Stimulated activated naive B cell treated with anti-CD40 and anti-IgM and Interleukin-4, amounts not matched to agents 10 μg/mL and 1 μg/mL and 100 μg/mL, for 72 hours (primary cell): ENCODE data around the gene POU6F2.
A peak's percentile ranks its signal among the peaks of the same experiment; 100 is the strongest.

Experiments used
- ATAC-seq, 2 donors: fragments of 150-1000 bp; cut with Tn5 transposase; replicated peaks; 2 replicates each; pipeline ENCODE4 v1.10.0; 2021; ENCODE audit warnings: moderate library complexity in 1 of 2
- DNase-seq: peaks from one replicate; pipeline ENCODE4 v3.0.0; 2021
- H3K27ac Mint-ChIP-seq: one replicate; pipeline ENCODE4 v1.8.0; 2022; ENCODE audit warnings: mild to moderate bottlenecking, mixed read lengths
- H3K27me3 Mint-ChIP-seq, 2 donors: one replicate each; pipeline ENCODE4 v1.8.0; 2022; ENCODE audit warnings: mixed read lengths in 2 of 2
- H3K36me3 Mint-ChIP-seq, 2 donors: one replicate each; pipeline ENCODE4 v1.8.0; 2022; ENCODE audit warnings: mixed read lengths in 2 of 2, mild to moderate bottlenecking in 1 of 2
- H3K4me1 Mint-ChIP-seq, 2 donors: one replicate each; pipeline ENCODE4 v1.8.0; 2022; ENCODE audit warnings: mixed read lengths in 2 of 2, mild to moderate bottlenecking in 1 of 2
- H3K4me3 Mint-ChIP-seq, 2 donors: one replicate each; pipeline ENCODE4 v1.8.0; 2022; ENCODE audit warnings: mild to moderate bottlenecking in 2 of 2, mixed read lengths in 2 of 2, moderate library complexity in 1 of 2
- H3K9me3 Mint-ChIP-seq, 2 donors: one replicate each; pipeline ENCODE4 v1.8.0; 2022; ENCODE audit warnings: mixed read lengths in 2 of 2, mild to moderate bottlenecking in 1 of 2

POU6F2 gene

DNA sequence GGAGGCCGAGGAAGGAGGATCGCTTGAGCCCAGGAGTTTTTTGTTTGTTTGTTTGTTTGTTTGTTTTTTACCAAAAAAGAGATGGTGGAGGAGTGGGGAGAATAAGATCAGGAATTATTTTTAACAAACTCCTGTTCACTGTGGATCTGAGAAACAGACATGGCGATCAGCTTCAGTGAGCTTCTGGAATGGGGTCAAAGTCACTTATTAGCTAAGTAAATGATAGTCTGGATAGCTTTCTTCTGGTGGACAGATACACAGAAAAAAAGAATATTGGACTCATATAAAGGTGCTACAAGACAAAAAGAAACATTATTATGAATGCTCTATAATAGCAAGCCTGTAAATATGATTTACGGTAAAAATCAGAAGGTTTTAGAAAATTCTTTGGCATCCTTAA, 85.1 kb downstream of the POU6F2 start:
- DNase-seq = no peak
- Mint-ChIP-seq H3K4me1 (no peaks in the 10 kb centered on the region), H3K9me3 (no peaks in the 10 kb centered on the region), H3K27ac (no peak overlapping the region), H3K27me3 (peaks cover 0 to 8% of the 10 kb centered on the region in 2 donors), H3K36me3 (no peaks in the 10 kb centered on the region), H3K4me3 (no peak overlapping the region)
- no peak for ATAC-seq

DNA sequence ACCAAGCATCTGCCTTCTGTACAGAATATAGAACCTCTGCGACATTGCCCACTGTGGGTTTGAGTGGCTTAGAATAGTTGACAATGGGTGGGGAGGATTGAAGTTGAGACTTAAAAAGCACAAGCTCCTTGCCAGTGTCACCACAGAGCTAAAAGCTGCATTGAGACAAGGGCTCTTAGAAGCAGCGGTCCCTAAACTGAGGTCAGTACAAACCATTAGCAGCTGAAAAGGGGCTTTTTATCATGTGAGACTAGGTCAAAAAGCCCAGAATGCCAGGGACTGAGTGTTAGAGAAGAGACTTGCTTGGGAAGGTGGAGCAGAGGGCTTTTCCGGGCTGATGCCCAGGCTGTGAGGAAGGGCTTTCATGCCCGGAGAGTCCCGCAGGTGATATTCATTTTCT, 91.3 kb downstream of the POU6F2 start:
- H3K4me1 Mint-ChIP-seq = peaks cover 13 to 14% of the 10 kb centered on the region in 2 donors
- no peaks in the 10 kb centered on the region for H3K36me3 Mint-ChIP-seq
- no peak overlapping the region for H3K27ac Mint-ChIP-seq
- H3K4me3 Mint-ChIP-seq = no peak overlapping the region
- no peak for DNase-seq
- H3K27me3 Mint-ChIP-seq = no peaks in the 10 kb centered on the region
- no peak for ATAC-seq
- no peaks in the 10 kb centered on the region for H3K9me3 Mint-ChIP-seq

DNA sequence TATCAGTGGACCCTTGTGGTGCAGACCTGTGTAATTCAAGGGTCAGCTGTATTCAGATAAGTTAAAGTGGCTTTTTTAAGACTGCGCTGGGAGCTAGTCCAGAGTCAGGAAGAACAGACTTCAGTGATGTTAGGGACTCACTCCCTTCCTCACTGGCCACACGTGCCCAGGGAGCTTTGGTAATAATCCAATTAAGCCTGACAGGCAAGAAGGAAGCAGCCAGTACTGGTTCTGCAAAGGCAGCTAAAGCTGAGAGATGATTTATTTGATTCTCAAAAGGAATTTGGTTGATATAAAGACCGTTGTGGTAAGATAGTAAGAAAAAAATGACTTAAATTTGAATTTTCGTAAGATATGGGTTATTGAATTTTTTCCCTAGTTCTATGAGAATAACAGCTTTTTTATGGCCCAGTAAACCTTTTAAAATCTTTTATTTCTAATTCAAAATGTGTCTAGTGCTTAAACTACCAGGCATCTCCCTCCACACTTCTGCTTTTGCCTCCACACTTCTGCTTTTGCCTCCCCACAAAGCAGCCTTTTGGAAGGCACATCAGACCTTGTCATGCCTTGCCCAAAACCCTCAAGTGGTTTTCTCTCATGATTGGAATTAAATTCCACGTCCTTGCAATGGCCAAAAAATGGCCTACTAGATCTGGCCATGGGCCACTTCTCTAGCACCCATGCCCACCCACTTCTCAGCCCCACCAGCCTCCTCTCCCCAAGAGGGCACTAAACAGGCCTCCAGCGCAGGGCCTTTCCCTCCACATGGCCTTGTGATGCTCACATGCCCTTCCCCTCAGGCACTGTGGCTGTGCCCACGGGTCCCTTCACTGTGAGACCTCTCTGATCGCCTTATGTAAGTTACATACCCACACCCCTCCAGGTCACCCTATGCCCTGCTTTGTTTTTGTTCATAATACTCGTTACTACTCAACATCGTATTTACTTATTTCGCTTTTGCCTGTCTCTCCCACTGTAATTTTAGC, 92.5 kb downstream of the POU6F2 start:
- Mint-ChIP-seq H3K4me1 (peaks cover 13 to 14% of the 10 kb centered on the region in 2 donors), H3K27me3 (no peaks in the 10 kb centered on the region), H3K4me3 (no peak overlapping the region), H3K9me3 (no peaks in the 10 kb centered on the region), H3K36me3 (no peaks in the 10 kb centered on the region), H3K27ac (peak overlapping the region; percentile 33)
- DNase-seq (peak; percentile 17), ATAC-seq (peak; percentile 96 to 97)

DNA sequence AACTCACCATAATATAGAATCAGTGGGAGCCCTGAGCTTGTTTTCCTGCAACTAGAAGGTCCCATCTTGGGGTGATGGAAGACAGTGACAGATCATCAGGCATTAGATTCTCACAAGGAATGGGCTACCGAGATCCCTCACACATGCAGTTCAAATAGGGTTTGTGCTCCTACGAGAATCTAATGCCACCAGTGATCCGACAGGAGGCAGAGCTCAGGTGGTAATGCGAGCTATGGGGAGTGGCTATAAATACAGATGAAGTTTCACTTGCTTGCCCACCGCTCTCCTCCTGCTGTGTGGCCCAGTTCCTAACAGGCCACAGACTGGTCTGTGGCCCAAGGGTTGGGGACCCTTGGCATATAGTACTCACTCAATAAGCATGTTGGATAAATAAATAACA, 93.4 kb downstream of the POU6F2 start:
- H3K4me1 Mint-ChIP-seq = peaks cover 13 to 14% of the 10 kb centered on the region in 2 donors
- ATAC-seq = no peak
- H3K4me3 Mint-ChIP-seq = no peak overlapping the region
- no peaks in the 10 kb centered on the region for H3K36me3 Mint-ChIP-seq
- H3K27ac Mint-ChIP-seq = no peak overlapping the region
- H3K9me3 Mint-ChIP-seq = no peaks in the 10 kb centered on the region
- DNase-seq = no peak
- H3K27me3 Mint-ChIP-seq = no peaks in the 10 kb centered on the region

DNA sequence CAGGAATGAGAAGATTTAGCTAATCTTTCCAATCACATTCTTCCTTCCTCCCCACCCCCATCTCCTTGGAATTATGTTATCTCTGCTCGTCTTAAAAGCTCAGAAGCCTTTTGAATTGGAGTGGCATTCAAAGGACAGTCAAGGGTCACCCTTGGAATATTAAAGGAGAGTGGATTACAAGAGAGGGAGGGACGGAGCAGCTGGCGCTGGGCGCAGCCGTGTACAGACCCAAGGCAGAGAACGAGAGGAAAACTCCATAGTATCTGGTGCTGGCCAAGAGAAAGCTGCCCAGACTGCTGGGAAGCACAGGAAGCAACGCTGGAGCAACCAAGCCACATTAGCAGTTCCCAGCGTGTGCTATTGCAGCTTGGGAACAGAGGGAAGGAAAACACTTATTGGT, 95.7 kb downstream of the POU6F2 start:
- Mint-ChIP-seq H3K36me3 (no peaks in the 10 kb centered on the region), H3K4me3 (no peak overlapping the region), H3K9me3 (no peaks in the 10 kb centered on the region), H3K27ac (no peak overlapping the region), H3K27me3 (no peaks in the 10 kb centered on the region), H3K4me1 (peaks cover 13 to 14% of the 10 kb centered on the region in 2 donors)
- no peak for DNase-seq
- ATAC-seq = no peak

DNA sequence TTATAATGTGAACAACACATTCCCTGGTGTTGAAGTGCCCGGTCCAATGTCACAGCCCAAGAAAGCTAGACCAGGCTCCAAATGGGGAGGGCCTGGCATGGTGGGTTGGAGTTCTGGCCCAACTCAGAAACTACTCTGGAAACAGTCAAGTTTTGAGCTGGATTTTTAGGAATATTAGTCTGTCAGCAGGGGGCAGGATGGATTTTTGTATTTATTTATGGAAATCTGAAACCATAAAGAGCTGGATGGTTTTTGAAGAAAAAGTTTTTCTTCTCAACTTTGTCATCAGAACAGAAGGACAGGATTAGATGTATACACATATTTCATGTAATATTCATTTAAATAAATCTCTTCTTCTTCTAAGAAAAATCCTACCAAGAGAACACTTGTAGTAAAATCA, 97.5 kb downstream of the POU6F2 start:
- Mint-ChIP-seq H3K36me3 (no peaks in the 10 kb centered on the region), H3K9me3 (no peaks in the 10 kb centered on the region), H3K4me3 (no peak overlapping the region), H3K4me1 (peaks cover 6 to 7% of the 10 kb centered on the region in 2 donors), H3K27me3 (no peaks in the 10 kb centered on the region), H3K27ac (no peak overlapping the region)
- ATAC-seq (no peak), DNase-seq (no peak)

DNA sequence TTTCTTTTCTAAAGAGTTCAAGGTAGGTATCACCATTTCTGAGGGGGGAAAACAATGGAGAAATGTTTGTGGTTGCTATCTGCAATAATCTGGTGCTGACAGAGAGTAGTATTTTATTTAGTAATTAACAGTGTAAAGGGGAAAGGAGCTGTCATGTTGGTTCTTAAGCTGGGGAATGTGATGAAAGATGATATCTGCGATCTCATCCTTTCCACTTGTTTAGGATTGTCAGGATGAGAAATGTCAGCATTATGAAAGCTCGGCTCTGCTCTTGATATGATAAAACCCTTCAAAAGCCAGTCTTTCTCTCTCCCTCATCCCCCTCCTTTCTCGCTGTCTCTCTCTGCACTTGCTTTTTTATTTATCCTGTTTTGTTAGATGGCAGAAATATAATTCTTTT, 106.1 kb downstream of the POU6F2 start:
- H3K27me3 Mint-ChIP-seq = peaks cover 6 to 24% of the 10 kb centered on the region in 2 donors
- no peak for ATAC-seq
- H3K27ac Mint-ChIP-seq = no peak overlapping the region
- H3K9me3 Mint-ChIP-seq = no peaks in the 10 kb centered on the region
- H3K4me3 Mint-ChIP-seq = no peak overlapping the region
- H3K36me3 Mint-ChIP-seq = no peaks in the 10 kb centered on the region
- DNase-seq = no peak
- H3K4me1 Mint-ChIP-seq = peaks cover 4 to 8% of the 10 kb centered on the region in 2 donors

DNA sequence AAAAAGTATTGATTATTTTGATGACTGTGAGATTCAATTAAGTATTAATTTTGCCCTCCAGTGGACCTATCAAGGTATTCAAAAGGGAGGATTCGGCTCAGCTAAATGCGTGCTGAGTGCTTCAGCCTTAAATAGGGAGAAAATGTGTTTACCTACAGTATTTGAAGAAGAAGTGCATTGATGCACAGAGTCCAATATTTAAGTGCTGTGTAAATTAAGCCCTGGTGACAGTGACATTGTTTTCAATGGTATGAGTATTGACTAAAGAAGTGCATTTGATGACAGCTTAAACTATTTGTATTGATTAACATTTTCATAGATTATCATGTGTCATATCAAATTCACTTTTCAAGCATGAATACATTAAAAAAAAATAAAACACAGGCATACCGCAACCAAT, 106.6 kb downstream of the POU6F2 start:
- Mint-ChIP-seq H3K27ac (no peak overlapping the region), H3K4me3 (no peak overlapping the region), H3K4me1 (peaks cover 4 to 8% of the 10 kb centered on the region in 2 donors), H3K27me3 (peaks cover 6 to 24% of the 10 kb centered on the region in 2 donors), H3K36me3 (no peaks in the 10 kb centered on the region), H3K9me3 (no peaks in the 10 kb centered on the region)
- ATAC-seq (no peak), DNase-seq (no peak)

DNA sequence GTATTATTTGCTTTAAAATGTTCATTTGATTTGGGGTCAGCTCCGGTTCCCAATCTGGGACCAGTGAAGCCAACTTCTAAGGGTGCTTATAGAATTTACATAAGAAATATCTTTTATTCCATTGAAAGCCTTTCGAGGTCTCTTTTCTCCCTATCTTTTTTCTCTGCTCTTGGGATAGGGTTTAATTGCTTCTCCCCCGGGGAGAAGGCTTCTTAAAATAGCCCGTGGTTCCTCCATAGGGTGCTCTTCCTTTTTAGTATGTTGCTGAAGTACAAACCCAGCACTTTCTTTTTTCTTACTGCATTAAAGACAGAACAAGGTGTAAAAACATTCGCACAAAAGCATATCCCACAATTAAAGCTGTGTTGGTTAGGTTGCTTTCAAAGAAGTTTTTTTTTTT, 107.5 kb downstream of the POU6F2 start:
- Mint-ChIP-seq H3K9me3 (no peaks in the 10 kb centered on the region), H3K27ac (no peak overlapping the region), H3K36me3 (no peaks in the 10 kb centered on the region), H3K4me3 (no peak overlapping the region), H3K27me3 (peaks cover 6 to 24% of the 10 kb centered on the region in 2 donors), H3K4me1 (peaks cover 4 to 8% of the 10 kb centered on the region in 2 donors)
- ATAC-seq (no peak), DNase-seq (no peak)

DNA sequence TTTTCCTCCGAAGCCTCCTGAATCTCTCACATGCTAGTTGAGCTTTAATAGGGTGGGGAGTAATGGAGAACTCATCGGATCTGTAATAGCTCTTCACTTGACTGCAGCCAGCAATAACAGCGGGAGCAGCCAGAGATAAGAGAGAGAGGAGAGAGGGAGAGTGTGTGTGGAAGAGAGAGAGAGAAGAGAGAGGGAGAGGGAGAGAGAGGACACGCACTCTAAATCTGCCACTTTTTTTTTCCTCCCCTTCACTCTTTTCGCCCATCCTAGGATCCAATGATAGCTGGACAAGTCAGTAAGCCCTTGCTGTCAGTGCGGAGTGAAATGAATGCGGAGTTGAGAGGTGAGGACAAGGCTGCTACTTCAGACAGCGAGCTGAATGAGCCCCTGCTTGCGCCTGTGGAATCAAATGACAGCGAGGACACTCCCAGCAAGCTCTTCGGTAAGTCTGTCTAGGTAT, 107.9 kb downstream of the POU6F2 start:
- Mint-ChIP-seq H3K9me3 (no peaks in the 10 kb centered on the region), H3K4me1 (peaks cover 4 to 8% of the 10 kb centered on the region in 2 donors), H3K36me3 (no peaks in the 10 kb centered on the region), H3K27me3 (peaks cover 6 to 24% of the 10 kb centered on the region in 2 donors), H3K27ac (no peak overlapping the region), H3K4me3 (peak overlapping the region in 1 of 2 donors; percentile 2)
- DNase-seq (no peak), ATAC-seq (no peak)

DNA sequence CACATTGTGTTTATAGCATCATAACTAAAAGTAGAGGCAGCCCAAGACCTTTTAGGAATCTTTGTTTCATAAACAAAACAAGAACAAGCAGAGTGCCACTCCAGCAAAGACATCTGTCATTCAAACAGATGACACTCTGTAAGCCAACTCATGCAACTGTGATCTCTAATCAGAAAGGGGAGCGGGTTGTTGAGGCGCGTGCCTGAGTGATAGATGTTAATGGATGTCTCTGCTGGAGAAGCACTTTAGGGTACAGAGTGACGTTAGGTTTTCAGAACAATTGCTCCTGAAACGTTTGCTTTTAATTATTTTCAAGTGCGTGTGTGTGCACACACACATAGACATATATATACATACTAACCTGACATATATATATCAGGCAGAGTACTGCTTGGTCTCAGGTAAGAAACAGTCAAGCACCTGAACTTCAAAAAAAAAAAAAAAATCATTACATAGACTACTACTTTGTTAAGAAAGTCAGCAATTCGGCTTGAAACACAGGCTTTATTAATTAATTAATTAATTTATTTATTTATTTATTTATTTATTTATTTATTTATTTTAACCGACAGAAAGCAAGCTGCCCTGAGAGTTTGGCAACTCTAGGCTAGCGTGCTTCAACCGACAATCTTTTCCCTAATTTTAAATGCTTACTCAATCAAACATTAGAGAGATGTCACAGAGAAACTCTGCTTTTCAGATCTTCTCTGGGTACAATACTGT, 109.1 kb downstream of the POU6F2 start:
- Mint-ChIP-seq H3K27ac (no peak overlapping the region), H3K9me3 (no peaks in the 10 kb centered on the region), H3K4me1 (peaks cover 4 to 8% of the 10 kb centered on the region in 2 donors), H3K36me3 (no peaks in the 10 kb centered on the region), H3K27me3 (peaks cover 6 to 24% of the 10 kb centered on the region in 2 donors), H3K4me3 (no peak overlapping the region)
- ATAC-seq = no peak
- DNase-seq = no peak

DNA sequence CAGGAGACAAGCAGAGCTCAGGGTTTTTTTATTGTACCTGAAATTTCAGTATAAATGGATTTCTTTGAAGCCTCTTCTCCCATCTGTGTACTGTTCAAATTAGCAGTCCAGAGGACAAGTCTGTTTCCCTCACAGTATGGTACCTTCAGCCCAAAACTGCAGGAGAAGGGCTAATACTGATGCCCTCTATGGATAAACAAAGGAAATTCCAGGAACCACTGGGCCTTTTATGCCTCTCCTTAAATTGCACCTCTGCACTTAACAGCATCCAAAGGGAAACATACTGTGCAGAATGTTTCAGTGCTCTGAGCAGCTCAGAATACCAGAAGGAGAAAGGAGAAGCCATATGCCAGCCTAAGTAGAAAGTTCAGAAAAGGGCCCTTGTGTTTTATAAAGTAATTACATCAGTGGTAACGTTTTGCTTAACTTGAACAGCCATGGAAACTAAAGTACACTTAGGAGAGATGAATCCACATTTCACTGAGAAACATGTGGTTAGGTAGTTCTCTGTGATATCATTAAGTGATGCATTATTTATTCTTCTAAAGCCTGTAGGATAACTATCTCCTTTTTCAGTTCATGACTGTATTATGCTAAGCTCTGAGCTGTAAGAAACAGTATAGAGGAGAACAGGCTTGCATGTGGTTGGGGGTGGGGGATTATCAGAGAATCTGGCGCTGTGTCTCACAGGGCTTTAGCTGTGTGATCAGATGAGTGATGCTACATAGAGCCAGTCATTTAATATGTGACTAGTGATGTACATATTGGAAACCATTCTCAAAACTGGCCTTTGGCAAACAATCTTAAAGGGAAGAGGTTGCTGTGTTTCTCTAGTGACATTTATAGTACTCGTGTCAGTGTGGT, 111.3 kb downstream of the POU6F2 start:
- DNase-seq = no peak

DNA sequence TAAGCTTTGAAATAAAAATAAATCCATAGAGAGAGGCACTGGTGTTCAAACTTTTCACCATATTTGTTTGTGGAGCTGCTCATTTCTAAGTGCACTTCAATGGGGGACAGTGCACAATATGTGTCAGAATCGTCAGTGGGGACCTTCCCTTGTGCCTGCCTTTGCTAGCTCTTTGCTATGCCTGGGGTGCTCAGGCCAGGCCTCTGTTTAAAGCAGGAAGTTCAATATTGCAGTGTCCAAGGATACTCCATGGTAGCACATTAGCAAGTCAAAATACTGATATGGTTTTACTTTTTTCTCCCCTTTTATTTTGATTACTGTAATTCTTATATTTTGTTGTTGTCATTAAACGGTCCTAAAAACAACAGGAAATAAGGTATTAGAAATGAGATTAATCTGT, 113.4 kb downstream of the POU6F2 start:
- no peaks in the 10 kb centered on the region for H3K36me3 Mint-ChIP-seq
- DNase-seq = no peak
- ATAC-seq = no peak
- H3K9me3 Mint-ChIP-seq = no peaks in the 10 kb centered on the region
- H3K4me1 Mint-ChIP-seq = no peaks in the 10 kb centered on the region
- no peak overlapping the region for H3K4me3 Mint-ChIP-seq
- H3K27me3 Mint-ChIP-seq = peaks cover 0 to 4% of the 10 kb centered on the region in 2 donors
- H3K27ac Mint-ChIP-seq = no peak overlapping the region

More for the DNA sequence above, 111.3 kb downstream of the POU6F2 start:
- H3K36me3 Mint-ChIP-seq = no peaks in the 10 kb centered on the region
- peaks cover 4 to 8% of the 10 kb centered on the region in 2 donors for H3K4me1 Mint-ChIP-seq
- ATAC-seq = no peak
- H3K27me3 Mint-ChIP-seq = peaks cover 6 to 15% of the 10 kb centered on the region in 2 donors
- H3K27ac Mint-ChIP-seq = no peak overlapping the region
- no peaks in the 10 kb centered on the region for H3K9me3 Mint-ChIP-seq
- no peak overlapping the region for H3K4me3 Mint-ChIP-seq

DNA sequence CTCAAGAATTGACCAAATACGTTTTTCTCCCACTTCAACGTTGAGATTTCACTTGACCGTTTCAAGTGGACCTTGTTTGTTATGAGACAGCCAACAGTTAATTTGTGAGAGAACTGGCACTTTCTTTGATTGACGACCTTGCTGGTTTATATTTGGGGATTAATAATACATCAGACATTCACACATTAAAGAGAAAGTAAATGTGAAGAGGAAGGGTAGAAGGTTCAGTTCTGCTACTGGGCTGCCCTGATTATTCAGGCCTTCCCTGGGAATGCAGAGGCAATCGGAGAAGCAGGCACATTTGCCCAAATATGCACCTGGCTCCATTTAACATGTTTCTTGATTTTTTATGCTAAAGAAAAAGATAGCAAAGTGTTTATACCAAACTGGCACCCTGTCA, 114.1 kb downstream of the POU6F2 start:
- no peaks in the 10 kb centered on the region for H3K27me3 Mint-ChIP-seq
- H3K9me3 Mint-ChIP-seq = no peaks in the 10 kb centered on the region
- H3K27ac Mint-ChIP-seq = no peak overlapping the region
- no peaks in the 10 kb centered on the region for H3K4me1 Mint-ChIP-seq
- no peak overlapping the region for H3K4me3 Mint-ChIP-seq
- DNase-seq = no peak
- no peaks in the 10 kb centered on the region for H3K36me3 Mint-ChIP-seq
- no peak for ATAC-seq
